GM21723 (cell line): ENCODE measurements around the gene TRIM56.
"Not testable (repeated sequence)": the region's sequence is repeated elsewhere in the genome, so short reads cannot be mapped to it uniquely, and the experiment has no call there.

Experiments
- ATAC-seq: cut with Tn5 transposase; IDR thresholded peaks from one replicate; pipeline ENCODE4 v1.9.1; 2021; ENCODE audit warnings: mild to moderate bottlenecking, moderate library complexity; ENCODE audit not compliant: unreplicated experiment

TRIM56 gene, protein sequence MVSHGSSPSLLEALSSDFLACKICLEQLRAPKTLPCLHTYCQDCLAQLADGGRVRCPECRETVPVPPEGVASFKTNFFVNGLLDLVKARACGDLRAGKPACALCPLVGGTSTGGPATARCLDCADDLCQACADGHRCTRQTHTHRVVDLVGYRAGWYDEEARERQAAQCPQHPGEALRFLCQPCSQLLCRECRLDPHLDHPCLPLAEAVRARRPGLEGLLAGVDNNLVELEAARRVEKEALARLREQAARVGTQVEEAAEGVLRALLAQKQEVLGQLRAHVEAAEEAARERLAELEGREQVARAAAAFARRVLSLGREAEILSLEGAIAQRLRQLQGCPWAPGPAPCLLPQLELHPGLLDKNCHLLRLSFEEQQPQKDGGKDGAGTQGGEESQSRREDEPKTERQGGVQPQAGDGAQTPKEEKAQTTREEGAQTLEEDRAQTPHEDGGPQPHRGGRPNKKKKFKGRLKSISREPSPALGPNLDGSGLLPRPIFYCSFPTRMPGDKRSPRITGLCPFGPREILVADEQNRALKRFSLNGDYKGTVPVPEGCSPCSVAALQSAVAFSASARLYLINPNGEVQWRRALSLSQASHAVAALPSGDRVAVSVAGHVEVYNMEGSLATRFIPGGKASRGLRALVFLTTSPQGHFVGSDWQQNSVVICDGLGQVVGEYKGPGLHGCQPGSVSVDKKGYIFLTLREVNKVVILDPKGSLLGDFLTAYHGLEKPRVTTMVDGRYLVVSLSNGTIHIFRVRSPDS

DNA sequence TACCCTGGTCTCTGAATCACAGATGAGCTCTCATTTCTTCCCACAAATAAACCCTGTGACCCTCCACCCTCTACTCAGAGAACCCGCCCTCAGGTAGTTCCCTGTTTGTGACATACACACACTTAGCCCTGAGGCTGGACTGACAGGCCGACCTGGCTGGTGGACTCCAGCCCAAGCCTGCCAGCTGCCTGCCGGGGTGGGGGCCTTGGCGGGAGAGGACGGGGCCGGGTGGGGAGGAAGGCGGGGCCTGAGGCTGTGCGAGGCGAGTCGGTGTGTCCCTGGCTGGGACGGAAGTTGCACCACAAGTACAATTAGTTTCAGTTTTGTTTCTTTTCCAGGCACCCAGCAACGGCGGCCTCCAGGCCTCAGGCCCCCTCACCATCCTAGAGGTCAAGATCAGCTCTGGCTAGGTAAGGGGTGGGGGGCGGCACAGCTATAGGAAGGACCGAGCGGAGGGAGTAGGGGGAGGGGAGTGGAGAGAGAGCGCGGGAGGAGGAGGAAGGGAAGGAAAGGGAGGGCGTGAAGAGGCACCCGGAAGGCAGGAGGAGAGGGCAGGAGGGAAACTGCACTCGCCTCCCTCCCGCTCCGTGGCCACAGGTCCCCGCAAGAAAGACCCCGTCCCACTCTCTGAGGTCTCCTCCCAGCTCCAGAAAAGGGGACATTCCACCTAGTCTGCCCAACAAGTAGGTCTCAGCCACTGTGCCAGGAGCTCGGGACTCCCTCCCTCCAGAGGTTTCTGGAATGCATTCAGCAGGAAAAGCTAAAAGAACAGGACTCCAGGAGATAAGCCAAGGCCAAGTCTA, at the start of gene TRIM56:
TSS of gene TRIM56 (plus strand) at position 320 of the 803 bp plus-strand sequence. CDS start 1,832 bp downstream, outside the sequence.
- peak; percentile 83 for ATAC-seq

DNA sequence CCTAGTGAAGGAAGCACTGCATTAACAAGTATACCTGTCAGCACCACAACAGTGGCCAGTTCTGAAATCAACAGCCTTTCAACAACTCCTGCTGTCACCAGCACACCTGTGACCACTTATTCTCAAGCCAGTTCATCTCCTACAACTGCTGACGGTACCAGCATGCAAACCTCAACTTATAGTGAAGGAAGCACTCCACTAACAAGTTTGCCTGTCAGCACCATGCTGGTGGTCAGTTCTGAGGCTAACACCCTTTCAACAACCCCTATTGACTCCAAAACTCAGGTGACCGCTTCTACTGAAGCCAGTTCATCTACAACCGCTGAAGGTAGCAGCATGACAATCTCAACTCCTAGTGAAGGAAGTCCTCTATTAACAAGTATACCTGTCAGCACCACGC, 49.3 kb upstream of the TRIM56 start:
- ATAC-seq, result no peak

DNA sequence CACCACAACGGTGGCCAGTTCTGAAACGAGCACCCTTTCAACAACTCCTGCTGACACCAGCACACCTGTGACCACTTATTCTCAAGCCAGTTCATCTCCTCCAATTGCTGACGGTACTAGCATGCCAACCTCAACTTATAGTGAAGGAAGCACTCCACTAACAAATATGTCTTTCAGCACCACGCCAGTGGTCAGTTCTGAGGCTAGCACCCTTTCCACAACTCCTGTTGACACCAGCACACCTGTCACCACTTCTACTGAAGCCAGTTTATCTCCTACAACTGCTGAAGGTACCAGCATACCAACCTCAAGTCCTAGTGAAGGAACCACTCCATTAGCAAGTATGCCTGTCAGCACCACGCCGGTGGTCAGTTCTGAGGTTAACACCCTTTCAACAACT, 44.0 kb upstream of the TRIM56 start:
- ATAC-seq, result not testable (repeated sequence)

DNA sequence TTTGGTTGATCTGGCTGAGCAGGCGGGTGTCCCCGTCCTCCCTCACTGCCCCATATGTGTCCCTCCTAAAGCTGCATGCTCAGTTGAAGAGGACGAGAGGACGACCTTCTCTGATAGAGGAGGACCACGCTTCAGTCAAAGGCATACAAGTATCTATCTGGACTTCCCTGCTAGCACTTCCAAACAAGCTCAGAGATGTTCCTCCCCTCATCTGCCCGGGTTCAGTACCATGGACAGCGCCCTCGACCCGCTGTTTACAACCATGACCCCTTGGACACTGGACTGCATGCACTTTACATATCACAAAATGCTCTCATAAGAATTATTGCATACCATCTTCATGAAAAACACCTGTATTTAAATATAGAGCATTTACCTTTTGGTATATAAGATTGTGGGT, 26.9 kb upstream of the TRIM56 start:
- no peak for ATAC-seq

DNA sequence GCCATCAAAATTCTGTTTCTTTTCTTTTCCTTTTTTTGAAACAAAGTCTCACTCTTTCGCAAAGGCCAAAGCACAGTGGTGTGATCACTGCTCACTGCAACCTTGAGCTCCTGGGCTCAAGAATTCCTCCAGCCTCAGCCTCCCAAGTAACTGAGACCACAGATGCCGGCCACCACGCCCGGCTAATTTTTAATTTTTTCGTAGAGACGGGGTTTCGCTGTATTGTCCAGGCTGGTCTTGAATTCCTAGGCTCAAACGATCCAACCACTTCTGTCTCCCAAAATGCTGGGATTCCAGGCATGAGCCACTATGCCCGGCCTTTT, 25.7 kb upstream of the TRIM56 start:
- ATAC-seq, result no peak

DNA sequence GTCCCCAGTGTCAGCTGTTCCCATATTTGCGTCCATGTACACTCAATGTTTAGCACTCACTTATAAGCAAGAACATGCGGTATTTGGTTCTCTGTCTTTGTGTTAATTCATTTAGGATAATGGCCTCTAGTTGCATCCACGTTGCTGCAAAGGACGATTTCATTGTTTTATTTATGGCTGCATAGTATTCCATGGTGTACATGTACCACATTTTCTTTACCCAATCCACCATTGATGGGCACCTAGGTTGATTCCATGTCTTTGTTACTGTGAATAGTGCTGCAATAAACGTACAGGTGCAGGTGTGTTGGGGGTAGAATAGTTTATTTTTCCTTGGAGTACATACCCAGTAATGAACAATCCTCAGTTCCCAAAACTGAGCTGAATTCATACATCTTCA, 24.3 kb upstream of the TRIM56 start:
- no peak for ATAC-seq

DNA sequence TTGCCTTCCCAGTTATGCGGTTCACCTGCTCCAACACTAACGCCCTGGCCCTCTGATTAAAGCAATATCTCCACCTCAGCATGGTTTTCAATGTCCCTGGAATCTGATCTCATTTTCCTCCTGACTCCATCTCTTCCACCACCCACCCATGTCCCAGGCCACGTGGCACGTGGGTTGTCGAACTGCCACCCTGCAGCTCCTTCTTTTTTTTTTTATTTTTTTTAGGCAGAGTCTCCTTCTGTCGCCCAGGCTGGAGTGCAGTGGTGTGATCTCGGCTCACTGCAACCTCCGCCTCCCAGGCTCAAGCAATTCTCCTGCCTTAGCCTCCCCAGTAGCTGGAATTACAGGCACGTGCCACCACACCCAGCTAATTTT, 21.1 kb upstream of the TRIM56 start:
- not testable (repeated sequence) for ATAC-seq

DNA sequence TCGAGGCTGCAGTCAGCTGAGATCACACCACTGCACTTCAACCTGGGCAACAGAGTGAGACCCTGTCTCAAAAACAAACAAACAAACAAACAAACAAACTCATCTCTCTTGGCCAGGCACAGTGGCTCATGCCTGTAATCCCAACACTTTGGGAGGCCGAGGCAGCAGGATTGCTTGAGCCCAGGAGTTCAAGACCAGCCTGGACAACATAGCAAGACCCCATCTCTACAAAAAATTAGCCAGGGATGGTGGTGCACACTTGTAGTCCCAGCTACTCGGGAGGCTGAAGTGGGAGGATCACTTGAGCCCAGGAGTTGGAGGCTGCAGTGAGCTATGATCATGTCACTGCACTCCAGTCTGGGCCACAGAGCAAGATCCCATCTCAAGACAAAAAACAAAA, 20.1 kb upstream of the TRIM56 start:
- ATAC-seq, result not testable (repeated sequence)

DNA sequence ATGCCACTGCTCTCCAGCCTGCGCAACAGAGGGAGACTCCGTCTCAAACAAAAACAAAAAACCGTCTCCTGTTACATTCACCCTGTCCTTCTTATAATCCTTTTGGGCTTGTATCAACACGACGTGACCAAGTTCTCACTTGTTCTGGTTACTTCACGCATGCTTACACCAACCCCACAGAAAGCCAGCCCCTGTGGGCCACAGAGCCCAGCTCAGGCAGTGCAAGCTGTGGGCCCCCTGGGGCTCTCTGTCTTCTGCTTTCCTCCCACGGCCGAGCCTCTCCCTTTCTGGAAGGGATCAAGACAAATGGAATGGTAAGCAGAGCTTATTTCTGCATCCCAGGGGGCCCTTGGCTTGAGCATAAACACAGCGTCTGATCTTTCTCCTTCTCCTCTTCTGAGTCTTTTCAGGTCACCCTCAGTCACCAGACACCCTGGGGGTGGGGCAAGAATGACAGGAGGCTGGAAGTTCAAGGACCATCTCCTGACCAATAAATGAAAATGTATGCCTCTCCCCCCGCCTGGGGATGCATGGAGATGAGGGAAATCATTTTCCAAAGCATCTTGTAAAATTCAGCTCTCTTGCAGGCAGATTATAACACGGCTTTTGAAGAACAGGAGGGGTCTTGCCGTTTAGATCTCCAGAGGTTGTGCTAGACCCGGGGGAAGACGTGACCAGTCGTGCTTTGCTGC, 19.0 kb upstream of the TRIM56 start:
- no peak for ATAC-seq

DNA sequence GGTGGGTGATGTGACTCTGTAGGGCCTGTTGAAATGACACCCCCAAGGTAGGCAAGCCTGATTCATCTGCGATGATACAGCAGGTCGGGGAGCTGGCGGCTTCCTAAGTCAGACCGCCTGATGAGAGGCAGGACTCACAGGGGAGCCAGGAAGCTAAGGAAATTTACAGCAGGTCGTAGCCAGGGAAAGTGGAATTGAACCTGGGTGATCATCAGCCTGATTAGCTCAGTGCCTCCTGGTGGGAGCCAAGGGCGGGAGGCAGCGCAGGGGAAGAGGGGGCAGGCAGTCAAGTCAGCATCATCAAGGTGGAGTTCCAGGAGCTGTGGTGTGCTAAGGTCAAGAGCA, 18.5 kb upstream of the TRIM56 start:
- ATAC-seq, result no peak

DNA sequence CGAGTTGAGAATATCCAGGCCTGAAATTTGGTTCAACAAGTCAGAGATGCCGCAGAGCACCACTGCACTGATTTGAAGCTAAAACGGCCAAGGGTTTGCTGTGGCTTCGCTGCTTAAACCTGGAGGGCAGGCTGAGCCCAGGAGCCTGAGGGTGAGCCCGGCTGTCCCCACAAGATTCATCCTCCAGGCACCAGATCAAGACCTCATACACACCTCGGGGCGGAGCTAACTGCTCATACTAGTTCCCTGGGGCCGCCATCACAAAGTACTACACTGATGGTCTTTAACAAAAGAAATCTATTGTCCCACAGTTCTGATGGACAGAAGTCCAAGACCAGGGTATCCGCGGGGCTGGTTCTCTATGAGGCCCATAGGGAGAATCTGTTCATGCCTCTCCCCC, 16.9 kb upstream of the TRIM56 start:
- no peak for ATAC-seq

DNA sequence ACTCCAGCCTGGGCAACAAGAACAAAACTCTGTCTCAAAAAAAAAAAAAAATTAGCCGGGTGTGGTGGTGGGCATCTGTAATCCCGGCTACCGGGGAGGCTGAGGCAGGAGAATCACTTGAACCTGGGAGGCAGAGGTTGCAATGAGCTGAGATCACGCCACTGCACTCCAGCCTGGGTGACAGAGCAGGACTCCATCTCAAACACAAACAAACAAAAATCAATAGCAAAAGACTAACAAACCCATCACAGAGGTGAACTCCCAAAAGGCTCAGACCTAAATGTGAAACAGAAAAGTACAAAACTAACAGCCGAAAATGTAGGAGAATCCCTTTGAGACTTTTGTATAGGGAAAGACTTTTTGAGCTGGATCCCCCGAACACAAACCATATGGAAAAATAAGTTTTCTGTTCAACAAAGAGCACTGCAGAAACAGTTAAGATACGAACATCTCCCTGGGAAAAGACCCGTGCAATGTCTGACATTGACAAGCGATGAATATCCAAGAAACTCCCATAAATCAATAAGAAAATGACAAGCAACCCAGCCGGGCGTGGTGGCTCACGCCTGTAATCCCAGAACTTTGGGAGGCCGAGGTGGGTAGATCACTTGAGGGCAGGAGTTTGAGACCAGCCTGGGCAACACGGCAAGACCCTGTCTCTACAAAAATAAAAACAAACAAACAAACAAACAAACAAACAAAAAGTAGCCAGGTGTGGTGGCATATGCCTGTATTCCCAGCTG, 13.7 kb upstream of the TRIM56 start:
- not testable (repeated sequence) for ATAC-seq

DNA sequence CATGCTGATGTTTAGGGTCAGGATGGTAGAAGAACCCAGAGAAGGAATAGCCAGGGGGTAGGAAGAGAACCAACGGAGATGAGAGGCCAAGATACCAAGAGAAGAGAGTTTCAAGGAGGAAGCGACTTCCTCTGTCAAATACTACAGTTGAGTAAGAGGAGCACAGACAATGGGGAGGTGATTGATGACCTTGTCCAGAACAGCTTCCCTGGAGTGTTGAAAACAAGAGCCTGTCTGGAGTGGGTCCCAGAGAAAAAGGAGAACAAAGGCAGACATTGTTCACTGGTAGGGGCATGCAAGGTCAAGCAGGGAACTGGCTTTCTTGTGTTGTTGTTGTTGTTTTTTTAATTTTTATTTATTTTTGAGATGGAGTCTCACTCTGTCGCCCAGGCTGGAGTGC, 9.6 kb upstream of the TRIM56 start:
- no peak for ATAC-seq

DNA sequence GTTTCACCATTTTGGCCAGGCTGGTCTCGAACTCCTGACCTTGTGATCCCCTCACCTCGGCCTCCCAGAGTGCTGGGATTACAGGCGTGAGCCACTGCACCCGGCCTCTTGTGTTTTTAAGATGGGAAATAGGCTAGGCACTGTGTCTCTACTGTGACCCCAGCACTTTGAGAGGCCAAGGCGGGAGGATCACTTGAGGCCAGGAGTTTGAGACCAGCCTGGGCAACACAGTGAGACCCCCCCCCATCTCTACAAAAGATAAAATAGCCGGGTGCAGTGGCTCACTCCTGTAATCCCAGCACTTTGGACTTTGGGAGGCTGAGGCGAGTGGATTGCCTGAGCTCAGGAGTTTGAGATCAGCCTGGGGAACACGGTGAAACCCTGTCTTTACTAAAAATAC, 9.1 kb upstream of the TRIM56 start:
- not testable (repeated sequence) for ATAC-seq

DNA sequence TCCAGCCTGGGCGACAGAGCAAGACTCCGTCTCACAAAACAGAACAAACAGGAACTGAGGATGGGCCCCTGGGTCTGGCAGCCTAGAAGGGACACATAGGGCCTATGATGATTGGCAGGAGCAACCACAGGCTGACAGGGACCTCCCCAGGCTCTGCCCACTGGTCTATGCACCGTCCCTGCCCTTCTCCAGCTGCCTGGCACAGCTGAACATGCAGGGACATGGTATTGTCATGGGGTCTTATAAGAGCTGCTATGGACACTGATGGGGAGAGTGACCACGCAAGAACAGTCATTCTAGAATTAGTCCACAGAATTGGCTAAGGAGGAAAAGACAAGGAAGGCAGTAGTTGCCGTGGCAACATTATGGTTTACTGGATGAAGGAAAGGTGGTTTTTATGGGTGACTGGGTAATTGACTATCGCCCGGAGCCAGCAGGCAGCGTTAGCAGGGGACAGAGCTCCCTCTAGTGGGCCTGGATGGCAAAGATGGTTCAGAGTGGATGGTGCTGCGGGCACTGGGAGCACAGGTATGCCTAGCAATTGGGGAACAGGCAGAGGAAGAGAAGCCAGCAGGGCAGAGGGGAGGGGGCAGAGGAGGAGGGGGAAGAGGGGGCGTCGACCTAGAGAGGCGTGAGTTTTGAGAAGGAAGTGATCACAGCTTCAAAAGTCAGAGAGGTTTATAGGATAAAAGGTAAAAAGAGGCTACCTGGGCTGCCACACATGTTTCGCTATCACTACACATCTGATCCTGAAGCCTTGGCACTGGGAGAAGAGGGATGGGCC, 7.8 kb upstream of the TRIM56 start:
- ATAC-seq, result peak; percentile 80

DNA sequence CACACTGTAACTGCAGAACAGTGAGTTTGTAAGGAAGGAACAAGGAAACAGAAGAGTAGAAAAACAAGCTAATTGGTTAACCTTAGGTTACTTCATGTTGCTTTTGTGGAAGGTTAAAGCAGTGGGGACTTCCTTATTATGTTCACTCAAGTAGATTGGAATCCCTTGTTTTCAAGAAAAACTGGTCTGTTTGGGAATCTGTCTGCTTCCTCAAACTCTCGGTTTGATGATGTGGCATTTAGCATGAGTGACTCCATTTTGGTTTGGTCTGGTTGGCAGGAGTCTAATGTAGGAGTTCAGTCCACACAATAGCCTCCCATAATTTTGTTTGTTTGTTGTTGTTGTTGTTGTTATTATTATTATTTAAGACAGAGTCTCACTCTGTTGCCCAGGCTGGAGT, 3.8 kb upstream of the TRIM56 start:
- ATAC-seq, result no peak

DNA sequence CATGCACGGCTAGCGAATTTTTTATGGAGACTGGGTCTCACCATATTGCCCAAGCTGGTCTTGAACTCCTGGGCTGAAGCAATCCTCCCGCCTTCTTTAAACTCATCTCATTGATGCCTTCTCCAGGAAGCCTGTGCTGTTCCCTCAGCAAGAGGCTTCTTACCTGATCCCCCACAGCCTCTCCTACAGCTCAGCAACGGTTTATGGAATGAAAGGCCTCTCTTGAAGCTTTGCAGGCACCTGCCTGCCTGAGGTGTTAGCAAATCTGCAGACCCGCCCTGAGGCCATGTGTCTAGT, 468 bp upstream of the TRIM56 start:
- ATAC-seq, result no peak

DNA sequence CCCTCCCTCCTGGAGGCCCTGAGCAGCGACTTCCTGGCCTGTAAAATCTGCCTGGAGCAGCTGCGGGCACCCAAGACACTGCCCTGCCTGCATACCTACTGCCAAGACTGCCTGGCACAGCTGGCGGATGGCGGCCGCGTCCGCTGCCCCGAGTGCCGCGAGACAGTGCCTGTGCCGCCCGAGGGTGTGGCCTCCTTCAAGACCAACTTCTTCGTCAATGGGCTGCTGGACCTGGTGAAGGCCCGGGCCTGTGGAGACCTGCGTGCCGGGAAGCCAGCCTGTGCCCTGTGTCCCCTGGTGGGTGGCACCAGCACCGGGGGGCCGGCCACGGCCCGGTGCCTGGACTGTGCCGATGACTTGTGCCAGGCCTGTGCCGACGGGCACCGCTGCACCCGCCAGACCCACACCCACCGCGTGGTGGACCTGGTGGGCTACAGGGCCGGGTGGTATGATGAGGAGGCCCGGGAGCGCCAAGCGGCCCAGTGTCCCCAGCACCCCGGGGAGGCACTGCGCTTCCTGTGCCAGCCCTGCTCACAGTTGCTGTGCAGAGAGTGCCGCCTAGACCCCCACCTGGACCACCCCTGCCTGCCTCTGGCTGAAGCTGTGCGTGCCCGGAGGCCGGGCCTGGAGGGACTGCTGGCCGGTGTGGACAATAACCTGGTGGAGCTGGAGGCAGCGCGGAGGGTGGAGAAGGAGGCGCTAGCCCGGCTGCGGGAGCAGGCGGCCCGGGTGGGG, 2.2 kb downstream of the TRIM56 start:
- no peak for ATAC-seq

DNA sequence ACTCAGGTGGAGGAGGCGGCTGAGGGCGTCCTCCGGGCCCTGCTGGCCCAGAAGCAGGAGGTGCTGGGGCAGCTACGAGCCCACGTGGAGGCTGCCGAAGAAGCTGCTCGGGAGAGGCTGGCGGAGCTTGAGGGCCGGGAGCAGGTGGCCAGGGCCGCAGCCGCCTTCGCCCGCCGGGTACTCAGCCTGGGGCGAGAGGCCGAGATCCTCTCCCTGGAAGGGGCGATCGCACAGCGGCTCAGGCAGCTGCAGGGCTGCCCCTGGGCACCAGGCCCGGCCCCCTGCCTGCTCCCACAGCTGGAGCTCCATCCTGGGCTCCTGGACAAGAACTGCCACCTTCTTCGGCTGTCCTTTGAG, 2.8 kb downstream of the TRIM56 start:
- no peak for ATAC-seq
